Measurements from ENCODE around the gene TMEM171.

Gene TMEM171

DNA sequence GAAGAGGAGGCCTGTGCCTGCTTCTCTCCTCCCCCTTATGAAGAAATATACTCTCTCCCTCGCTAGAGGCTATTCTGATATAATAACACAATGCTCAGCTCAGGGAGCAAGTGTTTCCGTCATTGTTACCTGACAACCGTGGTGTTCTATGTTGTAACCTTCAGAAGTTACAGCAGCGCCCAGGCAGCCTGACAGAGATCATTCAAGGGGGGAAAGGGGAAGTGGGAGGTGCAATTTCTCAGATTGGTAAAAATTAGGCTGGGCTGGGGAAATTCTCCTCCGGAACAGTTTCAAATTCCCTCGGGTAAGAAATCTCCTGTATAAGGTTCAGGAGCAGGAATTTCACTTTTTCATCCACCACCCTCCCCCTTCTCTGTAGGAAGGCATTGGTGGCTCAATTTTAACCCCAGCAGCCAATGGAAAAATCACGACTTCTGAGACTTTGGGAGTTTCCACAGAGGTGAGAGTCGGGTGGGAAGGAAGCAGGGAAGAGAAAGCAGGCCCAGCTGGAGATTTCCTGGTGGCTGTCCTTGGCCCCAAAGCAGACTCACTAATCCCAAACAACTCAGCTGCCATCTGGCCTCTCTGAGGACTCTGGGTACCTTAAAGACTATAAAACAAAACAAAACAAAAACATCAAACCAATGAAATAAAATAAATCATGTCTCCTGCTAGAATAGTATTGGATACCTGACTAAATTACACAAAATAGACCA is 53.9 kb downstream of the TMEM171 start:
- DNase-seq, result no peak
- TF ChIP-seq GATA1 (IDR thresholded peaks at IDR 0.05; ENCODE audit: low read depth, low read length) (no peak), POLR2A (IDR thresholded peaks at IDR 0.05; ENCODE audit: low read length) (no peak)

- no peak for DNase-seq
- TF ChIP-seq POLR2A (IDR thresholded peaks at IDR 0.05; ENCODE audit: low read length), result no peak
- TF ChIP-seq GATA1 (IDR thresholded peaks at IDR 0.05; ENCODE audit: low read depth, low read length), result no peak
Observed at GRCh38 chr5:73176250-73176649, 55.9 kb downstream of the TMEM171 start.

DNA sequence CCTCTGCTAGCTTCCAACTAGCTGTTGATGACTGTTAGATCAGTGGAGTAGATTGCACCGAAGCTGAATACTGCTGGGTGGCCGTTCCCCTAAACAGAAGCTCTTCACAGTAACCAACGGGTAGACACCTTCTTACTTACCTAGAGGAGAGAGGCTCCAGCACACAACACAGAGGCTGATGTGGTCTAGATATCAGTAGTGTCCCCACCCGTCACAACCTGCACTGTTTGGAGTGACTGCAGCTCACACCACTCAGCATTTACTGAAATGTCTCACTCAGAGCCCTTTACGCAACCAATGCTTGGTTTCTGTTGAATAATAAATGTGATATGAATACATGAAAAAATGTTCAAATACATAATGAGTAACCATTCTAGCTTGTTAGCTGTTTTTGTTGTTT is 57.9 kb downstream of the TMEM171 start:
- no peak for DNase-seq
- TF ChIP-seq GATA1 (IDR thresholded peaks at IDR 0.05; ENCODE audit: low read depth, low read length) (no peak), POLR2A (IDR thresholded peaks at IDR 0.05; ENCODE audit: low read length) (no peak)

DNA sequence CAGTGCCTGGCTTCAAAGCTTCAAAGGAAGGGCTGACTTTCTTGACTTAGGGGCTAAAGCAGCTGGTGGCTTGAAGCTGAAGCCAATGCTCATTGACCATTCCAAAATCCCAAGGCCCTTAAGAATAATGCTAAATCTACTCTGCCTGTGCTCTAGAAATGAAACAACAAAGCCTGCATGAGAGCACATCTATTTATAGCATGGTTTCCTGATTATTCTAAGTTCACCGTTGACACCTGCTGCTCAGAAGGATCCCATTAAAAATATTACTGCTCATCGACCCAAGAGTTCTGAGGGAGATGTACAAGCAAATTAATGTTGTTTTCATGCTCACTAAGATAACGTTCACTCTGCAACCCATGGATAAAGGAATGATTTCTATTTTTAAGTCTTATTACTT is 59.4 kb downstream of the TMEM171 start:
- no peak for DNase-seq

DNA sequence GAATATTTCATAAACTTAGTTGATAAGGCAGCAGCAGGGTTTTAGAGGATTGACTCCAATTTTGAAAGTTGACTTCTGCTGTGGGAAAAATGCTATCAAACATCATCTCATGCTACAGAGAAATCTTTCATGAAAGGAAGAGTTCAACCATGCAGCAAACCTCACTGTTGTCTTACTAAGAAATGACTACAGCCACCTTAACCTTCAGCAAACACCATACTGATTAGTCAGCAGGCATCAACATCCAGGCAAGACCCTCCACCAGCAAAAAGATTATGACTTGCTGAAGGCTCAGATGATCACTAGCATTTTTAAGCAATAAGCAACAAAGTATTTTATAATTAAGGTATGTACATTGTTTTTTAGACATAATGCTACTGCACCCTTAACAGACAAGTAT is 60.2 kb downstream of the TMEM171 start:
- no peak for TF ChIP-seq POLR2A (IDR thresholded peaks at IDR 0.05; ENCODE audit: low read length)
- no peak for TF ChIP-seq GATA1 (IDR thresholded peaks at IDR 0.05; ENCODE audit: low read depth, low read length)
- no peak for DNase-seq

More for the DNA sequence above, 59.4 kb downstream of the TMEM171 start:
- TF ChIP-seq POLR2A (IDR thresholded peaks at IDR 0.05; ENCODE audit: low read length), result no peak
- no peak for TF ChIP-seq GATA1 (IDR thresholded peaks at IDR 0.05; ENCODE audit: low read depth, low read length)
